ENCODE results near the gene MYO1A.

The MYO1A gene

DNA sequence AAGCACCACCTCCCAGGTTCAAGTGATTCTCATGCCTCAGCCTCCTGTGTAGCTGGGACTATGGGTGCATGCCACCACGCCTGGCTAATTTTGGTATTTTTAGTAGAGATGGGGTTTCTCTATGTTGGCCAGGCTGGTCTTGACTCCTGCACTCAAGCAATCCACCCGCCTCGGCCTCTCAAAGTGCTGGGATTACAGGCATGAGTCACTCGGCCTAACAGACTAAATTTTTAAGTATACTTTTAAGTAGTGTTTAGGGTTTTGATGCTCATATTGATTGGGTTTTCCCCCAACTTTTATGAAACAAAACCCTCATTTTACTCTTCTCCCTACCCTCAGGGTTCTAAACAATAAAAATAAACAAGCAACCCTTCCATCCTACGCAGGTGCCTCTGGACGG lies 5.5 kb downstream of the MYO1A start:
- no peak overlapping the region for H3K4me2 ChIP-seq (ENCODE audit: insufficient read depth, low read length)
- H3K4me1 ChIP-seq (ENCODE audit: insufficient read depth, low read length): peaks cover 34% of the 10 kb centered on the region
- no peak overlapping the region for H3K4me3 ChIP-seq (ENCODE audit: low read depth in 1 of 2, low read length in 2 of 2)
- TF ChIP-seq EZH2 (IDR thresholded peaks at IDR 0.05; ENCODE audit: borderline replicate concordance, low read depth, low read length, severe bottlenecking) (no peak), CTCF (IDR thresholded peaks at IDR 0.05; ENCODE audit: borderline replicate concordance, extremely low read depth, low read length, poor library complexity, severe bottlenecking) (no peak)
- H3K36me3 ChIP-seq (ENCODE audit: insufficient read depth, low read length): no peaks in the 10 kb centered on the region
- no peak overlapping the region for H3K9ac ChIP-seq (ENCODE audit: low read depth, low read length)
- DNase-seq (no peak), ATAC-seq (ENCODE audit: insufficient read depth, low read depth) (no peak)
- no peaks in the 10 kb centered on the region for H4K20me1 ChIP-seq (ENCODE audit: insufficient read depth, low read length)
- H3K27me3 ChIP-seq (ENCODE audit: insufficient read depth, low read length, poor library complexity): no peaks in the 10 kb centered on the region
- no peaks in the 10 kb centered on the region for H3K79me2 ChIP-seq (ENCODE audit: insufficient read depth, low read length)
- no peaks in the 10 kb centered on the region for H3K9me3 ChIP-seq (ENCODE audit: insufficient read depth, low read length, severe bottlenecking)
- H2AFZ ChIP-seq (ENCODE audit: low read depth, low read length): no peak overlapping the region
- H3K27ac ChIP-seq (ENCODE audit: low read length): no peak overlapping the region

DNA sequence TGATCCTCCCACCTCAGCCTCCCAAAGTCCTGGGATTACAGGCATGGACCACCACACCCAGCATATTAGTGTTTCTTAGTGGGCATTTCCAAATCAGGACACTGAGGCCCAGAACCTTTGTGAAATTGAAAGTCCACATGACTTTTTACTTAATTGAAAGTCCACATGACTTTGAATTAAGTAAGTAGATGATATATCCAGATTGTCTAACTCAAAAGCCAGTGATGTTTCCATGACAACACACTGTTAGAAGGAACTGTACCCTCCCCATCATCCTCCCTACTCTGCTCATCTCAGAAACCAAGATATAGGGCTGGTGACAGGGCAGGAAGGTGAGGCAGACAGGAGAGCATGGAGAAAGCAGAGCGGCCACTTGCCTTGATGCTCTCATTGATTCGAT lies 7.2 kb downstream of the MYO1A start:
- Histone ChIP-seq H3K27ac (ENCODE audit: low read length) (no peak overlapping the region), H3K4me1 (ENCODE audit: insufficient read depth, low read length) (peaks cover 20% of the 10 kb centered on the region), H3K9me3 (ENCODE audit: insufficient read depth, low read length, severe bottlenecking) (no peaks in the 10 kb centered on the region), H2AFZ (ENCODE audit: low read depth, low read length) (no peak overlapping the region), H3K4me3 (ENCODE audit: low read depth in 1 of 2, low read length in 2 of 2) (no peak overlapping the region), H4K20me1 (ENCODE audit: insufficient read depth, low read length) (no peaks in the 10 kb centered on the region), H3K4me2 (ENCODE audit: insufficient read depth, low read length) (no peak overlapping the region), H3K36me3 (ENCODE audit: insufficient read depth, low read length) (no peaks in the 10 kb centered on the region), H3K27me3 (ENCODE audit: insufficient read depth, low read length, poor library complexity) (no peaks in the 10 kb centered on the region), H3K79me2 (ENCODE audit: insufficient read depth, low read length) (no peaks in the 10 kb centered on the region), H3K9ac (ENCODE audit: low read depth, low read length) (no peak overlapping the region)
- ATAC-seq (ENCODE audit: insufficient read depth, low read depth): no peak
- TF ChIP-seq EZH2 (IDR thresholded peaks at IDR 0.05; ENCODE audit: borderline replicate concordance, low read depth, low read length, severe bottlenecking) (no peak), CTCF (IDR thresholded peaks at IDR 0.05; ENCODE audit: borderline replicate concordance, extremely low read depth, low read length, poor library complexity, severe bottlenecking) (no peak)
- DNase-seq: no peak

DNA sequence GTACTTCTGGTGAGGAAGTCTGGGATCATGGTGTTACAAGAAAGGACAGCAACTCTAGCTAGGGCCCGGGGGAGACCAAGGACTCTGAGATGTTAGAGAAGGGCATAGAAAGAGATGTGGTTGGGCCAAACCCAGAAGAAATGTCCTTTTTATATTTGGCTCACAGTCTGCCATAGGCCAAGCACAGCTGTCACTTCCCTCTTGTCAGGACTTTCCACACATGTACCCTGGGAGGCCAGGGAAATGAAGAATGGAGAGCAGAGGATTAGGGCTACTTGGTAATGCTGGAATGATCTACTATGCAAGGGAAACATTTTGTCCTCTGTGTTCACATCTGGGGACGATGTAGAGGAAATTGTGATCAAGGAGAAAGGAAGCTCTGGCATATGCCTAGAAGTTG lies 9.2 kb downstream of the MYO1A start:
- no peak overlapping the region for H3K4me2 ChIP-seq (ENCODE audit: insufficient read depth, low read length)
- no peak overlapping the region for H3K4me3 ChIP-seq (ENCODE audit: low read depth in 1 of 2, low read length in 2 of 2)
- TF ChIP-seq EZH2 (IDR thresholded peaks at IDR 0.05; ENCODE audit: borderline replicate concordance, low read depth, low read length, severe bottlenecking): no peak
- no peak for TF ChIP-seq CTCF (IDR thresholded peaks at IDR 0.05; ENCODE audit: borderline replicate concordance, extremely low read depth, low read length, poor library complexity, severe bottlenecking)
- H4K20me1 ChIP-seq (ENCODE audit: insufficient read depth, low read length): no peaks in the 10 kb centered on the region
- no peaks in the 10 kb centered on the region for H3K36me3 ChIP-seq (ENCODE audit: insufficient read depth, low read length)
- no peak overlapping the region for H3K9ac ChIP-seq (ENCODE audit: low read depth, low read length)
- H3K9me3 ChIP-seq (ENCODE audit: insufficient read depth, low read length, severe bottlenecking): no peaks in the 10 kb centered on the region
- H3K79me2 ChIP-seq (ENCODE audit: insufficient read depth, low read length): no peaks in the 10 kb centered on the region
- no peak for DNase-seq
- peaks cover under 1% of the 10 kb centered on the region; the same call in 1 of the 2 replicates for H3K4me1 ChIP-seq (ENCODE audit: insufficient read depth, low read length)
- no peak overlapping the region for H3K27ac ChIP-seq (ENCODE audit: low read length)
- no peak for ATAC-seq (ENCODE audit: insufficient read depth, low read depth)
- no peak overlapping the region for H2AFZ ChIP-seq (ENCODE audit: low read depth, low read length)
- H3K27me3 ChIP-seq (ENCODE audit: insufficient read depth, low read length, poor library complexity): no peaks in the 10 kb centered on the region

DNA sequence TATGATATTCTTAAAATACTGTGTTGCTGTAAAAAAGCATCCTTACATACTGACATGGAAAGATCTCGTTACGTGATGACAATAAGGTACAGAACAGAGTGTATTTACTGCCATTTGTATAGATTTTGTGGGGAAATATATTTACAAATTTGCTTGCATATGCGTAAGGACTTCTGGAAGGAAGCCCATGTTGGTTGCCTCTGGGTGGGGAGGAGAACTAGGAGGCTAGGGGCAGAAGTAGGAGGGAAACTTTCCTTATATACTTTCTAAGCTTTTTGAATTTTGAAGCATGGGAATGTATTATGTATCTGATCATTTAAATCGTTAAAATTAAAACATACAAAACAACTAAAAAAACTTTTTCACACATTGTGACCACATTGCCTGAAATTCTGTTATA lies 9.7 kb downstream of the MYO1A start:
- H4K20me1 ChIP-seq (ENCODE audit: insufficient read depth, low read length): no peaks in the 10 kb centered on the region
- no peak overlapping the region for H3K4me2 ChIP-seq (ENCODE audit: insufficient read depth, low read length)
- H3K9ac ChIP-seq (ENCODE audit: low read depth, low read length): no peak overlapping the region
- H2AFZ ChIP-seq (ENCODE audit: low read depth, low read length): no peak overlapping the region
- H3K4me1 ChIP-seq (ENCODE audit: insufficient read depth, low read length): no peaks in the 10 kb centered on the region
- H3K27ac ChIP-seq (ENCODE audit: low read length): no peak overlapping the region
- ATAC-seq (ENCODE audit: insufficient read depth, low read depth): no peak
- H3K27me3 ChIP-seq (ENCODE audit: insufficient read depth, low read length, poor library complexity): no peaks in the 10 kb centered on the region
- no peak for DNase-seq
- H3K36me3 ChIP-seq (ENCODE audit: insufficient read depth, low read length): no peaks in the 10 kb centered on the region
- H3K4me3 ChIP-seq (ENCODE audit: low read depth in 1 of 2, low read length in 2 of 2): no peak overlapping the region
- no peaks in the 10 kb centered on the region for H3K79me2 ChIP-seq (ENCODE audit: insufficient read depth, low read length)
- H3K9me3 ChIP-seq (ENCODE audit: insufficient read depth, low read length, severe bottlenecking): no peaks in the 10 kb centered on the region
- TF ChIP-seq EZH2 (IDR thresholded peaks at IDR 0.05; ENCODE audit: borderline replicate concordance, low read depth, low read length, severe bottlenecking) (no peak), CTCF (IDR thresholded peaks at IDR 0.05; ENCODE audit: borderline replicate concordance, extremely low read depth, low read length, poor library complexity, severe bottlenecking) (no peak)

All from DND-41 (cell line).